Left renal cortex interstitium (tissue), 4 donors: Measurements from ENCODE around the gene CXCR6. TPM values are rescaled to one million over a fixed set of nuclear protein-coding genes. Genes with fewer than 3 reads are reported as not detected.

Experiments
- DNase-seq, 4 donors: peaks; one replicate each; pipeline ENCODE4 v3.0.0-alpha.2; 2013; ENCODE audit warnings: low read depth in 4 of 4, low spot score in 2 of 4, missing footprints in 1 of 4
- polyA plus RNA-seq, 4 donors: library from polyadenylated mRNA; unstranded; fragments of 120-200 nt; gene quantifications; one replicate each; pipeline ENCODE4 v1.2.1, GENCODE V29; 2013; ENCODE audit not compliant: insufficient read length in 4 of 4

Gene CXCR6
- polyA plus RNA-seq, 4 donors: 0.14 to 1.1 (median 0.30) TPM

- DNase-seq: no peak
Observed at GRCh38 chr3:45946307-45946706, 3.0 kb downstream of the CXCR6 start.

DNA sequence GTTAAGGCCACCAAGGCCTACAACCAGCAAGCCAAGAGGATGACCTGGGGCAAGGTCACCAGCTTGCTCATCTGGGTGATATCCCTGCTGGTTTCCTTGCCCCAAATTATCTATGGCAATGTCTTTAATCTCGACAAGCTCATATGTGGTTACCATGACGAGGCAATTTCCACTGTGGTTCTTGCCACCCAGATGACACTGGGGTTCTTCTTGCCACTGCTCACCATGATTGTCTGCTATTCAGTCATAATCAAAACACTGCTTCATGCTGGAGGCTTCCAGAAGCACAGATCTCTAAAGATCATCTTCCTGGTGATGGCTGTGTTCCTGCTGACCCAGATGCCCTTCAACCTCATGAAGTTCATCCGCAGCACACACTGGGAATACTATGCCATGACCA, 3.6 kb downstream of the CXCR6 start:
- DNase-seq: no peak

DNA sequence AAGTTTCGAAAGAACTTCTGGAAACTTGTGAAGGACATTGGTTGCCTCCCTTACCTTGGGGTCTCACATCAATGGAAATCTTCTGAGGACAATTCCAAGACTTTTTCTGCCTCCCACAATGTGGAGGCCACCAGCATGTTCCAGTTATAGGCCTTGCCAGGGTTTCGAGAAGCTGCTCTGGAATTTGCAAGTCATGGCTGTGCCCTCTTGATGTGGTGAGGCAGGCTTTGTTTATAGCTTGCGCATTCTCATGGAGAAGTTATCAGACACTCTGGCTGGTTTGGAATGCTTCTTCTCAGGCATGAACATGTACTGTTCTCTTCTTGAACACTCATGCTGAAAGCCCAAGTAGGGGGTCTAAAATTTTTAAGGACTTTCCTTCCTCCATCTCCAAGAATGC, 4.1 kb downstream of the CXCR6 start:
- DNase-seq: no peak

DNA sequence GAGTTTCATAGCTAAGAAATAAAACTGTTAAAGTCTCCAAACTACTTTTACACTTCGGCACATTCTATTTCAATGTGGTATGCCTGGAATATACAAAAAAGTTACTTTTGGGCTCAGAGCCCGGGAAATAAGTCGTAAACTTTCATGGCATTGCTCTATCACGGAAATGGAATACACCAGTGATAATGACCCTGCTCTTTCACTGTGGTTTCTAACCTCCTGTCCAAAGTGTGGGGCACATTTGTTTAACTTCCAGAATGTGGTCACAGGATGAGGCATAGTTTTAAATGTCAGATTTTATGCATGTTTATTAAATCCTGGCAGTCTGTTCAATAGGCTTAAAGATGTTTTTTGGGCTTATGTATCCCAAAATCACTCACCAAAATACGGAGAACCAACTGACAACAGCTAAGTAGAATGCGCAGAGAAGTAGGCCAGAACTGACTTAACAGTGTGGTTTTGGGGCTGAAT, 5.1 kb downstream of the CXCR6 start:
- DNase-seq: no peak

GRCh38 chr3:45948881-45949280, 5.6 kb downstream of the CXCR6 start:
- DNase-seq: no peak

- DNase-seq: no peak
Observed at GRCh38 chr3:45949432-45949831, 6.2 kb downstream of the CXCR6 start.

DNA sequence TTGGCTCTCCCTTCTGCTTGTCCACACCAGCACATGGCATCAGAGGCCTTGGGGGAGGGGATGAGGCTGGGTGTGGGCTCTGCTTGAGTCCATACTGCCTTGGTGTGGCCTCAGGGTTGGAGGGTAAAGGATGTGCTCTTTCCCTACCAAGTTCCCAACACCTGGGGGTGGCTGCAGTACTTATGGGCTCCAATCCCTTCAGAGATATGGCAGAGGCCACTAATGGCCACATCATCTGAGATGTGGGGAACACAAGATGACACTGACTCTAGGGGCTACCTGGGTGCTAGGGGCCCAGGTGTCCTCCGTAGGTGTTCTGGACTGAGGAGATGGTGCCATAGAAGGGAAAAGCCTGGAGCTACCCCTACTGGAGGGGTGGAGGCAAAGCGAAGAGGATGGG, 6.9 kb downstream of the CXCR6 start:
- no peak for DNase-seq

DNA sequence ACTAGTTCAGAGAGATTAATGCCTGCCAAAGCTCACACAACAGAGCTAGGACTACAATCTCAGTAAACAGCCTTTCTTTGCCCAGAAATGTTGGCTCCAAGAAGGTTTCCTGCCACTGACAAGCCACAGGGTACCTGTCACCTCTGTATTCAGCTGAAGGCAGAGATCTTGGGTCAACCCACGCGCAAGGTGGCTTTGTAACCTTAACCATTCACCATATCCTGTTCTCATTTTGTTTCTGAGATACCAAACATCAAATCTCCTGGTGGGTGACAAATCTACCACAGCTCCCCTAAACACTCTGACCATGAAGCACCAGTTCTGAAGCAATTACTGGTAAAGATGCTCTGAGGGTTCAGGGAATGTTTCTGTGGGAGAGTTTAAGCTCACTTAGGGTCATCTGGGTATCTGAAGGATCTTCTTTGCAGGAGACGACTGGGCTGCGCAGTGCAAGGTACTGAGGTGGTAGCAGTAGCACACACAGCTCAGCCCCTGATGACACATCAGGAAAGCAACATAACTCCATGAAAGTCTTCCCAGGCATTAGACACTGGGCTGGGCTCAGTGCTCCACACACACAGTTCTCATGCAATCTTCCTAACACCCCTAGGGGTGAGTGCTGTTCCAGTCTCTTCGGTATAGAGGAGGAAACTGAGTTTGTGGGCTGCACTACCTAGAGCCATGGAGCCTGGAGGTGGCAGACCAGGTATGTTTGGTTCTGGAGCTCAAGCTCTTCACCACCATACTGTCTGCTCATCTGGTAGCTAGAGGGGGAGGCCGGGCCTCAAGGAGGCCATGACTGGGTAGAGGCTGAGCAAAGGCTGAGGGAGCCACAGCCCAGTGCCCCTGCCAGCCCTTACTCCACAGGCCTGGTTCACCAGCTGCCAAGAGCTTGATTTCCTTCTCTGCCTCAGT, 7.7 kb downstream of the CXCR6 start:
- no peak for DNase-seq

DNA sequence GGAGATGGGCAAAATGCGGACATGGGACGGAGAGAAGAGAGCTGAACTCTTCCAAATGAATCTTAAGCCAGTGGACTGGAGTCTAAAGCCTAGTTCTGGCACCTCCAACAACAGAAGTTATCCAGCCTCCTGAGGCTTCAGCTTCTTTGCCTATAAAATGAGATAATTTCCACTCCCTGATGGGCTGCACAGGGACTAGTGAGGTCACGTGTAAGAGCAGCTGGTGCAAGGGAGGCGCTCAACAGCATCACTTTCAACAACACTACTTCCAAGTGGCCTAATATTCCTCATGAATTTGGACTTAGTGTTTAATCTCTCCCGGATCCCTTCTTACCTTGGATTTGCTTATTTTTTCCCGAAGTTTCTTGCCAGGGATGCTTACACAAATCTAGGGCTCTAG, 8.7 kb downstream of the CXCR6 start:
- DNase-seq: no peak

- DNase-seq: no peak
Observed at GRCh38 chr3:45952456-45952855, 9.2 kb downstream of the CXCR6 start.

DNA sequence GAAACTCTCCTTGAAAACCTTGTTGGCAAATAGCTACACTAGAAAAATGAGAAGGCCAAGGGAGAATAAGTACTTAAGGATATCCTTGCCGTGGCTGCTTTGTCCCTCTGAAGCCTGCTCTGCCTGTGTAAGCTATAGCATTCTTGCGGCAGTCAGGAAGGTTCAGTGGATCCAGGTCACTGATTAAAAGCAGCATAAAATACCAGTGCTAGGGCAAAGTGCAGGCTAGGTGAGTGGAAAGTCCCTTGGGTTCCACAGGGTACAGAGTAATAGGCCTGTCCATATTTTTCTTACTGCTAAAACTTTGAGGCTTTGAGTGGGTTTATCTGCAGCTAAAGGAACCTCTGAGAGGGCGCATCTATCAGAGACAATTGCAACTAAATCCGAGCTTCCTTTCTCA, 10.3 kb downstream of the CXCR6 start:
- no peak for DNase-seq

- no peak for DNase-seq
Observed at GRCh38 chr3:45954306-45954705, 11.0 kb downstream of the CXCR6 start.

DNA sequence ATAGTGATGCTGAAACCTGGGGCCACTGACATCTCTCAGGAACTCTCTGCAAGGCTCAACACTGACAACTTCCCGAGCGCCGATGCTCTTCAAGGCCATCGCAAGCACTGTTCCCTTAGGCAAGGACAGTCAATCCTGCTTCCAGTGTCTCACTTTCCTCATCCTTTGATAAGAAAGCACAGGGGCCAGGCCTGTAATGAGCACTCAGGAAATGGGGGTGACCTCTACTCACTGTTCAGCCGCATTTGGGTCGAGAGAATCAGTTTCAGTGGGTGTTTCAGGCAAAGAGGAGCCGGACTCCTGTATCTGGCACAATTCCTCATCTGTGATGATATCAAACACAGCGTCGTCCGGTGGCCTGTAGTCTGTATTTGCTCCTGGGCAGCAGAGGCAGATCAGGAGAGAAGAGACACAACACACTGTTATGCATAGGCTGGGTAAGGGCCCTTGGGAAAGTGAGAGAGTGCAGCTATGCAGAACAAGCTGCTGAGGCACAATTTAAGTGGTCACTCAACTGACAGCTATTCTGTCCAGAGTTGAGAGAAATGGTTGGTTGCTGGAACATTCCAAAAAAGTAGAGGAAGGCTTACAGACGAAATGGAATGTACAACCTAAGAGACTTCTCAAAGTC, 11.9 kb downstream of the CXCR6 start:
- no peak for DNase-seq

GRCh38 chr3:45955706-45956105, 12.4 kb downstream of the CXCR6 start:
- no peak for DNase-seq

GRCh38 chr3:45957586-45957985, 14.3 kb downstream of the CXCR6 start:
- no peak for DNase-seq

DNA sequence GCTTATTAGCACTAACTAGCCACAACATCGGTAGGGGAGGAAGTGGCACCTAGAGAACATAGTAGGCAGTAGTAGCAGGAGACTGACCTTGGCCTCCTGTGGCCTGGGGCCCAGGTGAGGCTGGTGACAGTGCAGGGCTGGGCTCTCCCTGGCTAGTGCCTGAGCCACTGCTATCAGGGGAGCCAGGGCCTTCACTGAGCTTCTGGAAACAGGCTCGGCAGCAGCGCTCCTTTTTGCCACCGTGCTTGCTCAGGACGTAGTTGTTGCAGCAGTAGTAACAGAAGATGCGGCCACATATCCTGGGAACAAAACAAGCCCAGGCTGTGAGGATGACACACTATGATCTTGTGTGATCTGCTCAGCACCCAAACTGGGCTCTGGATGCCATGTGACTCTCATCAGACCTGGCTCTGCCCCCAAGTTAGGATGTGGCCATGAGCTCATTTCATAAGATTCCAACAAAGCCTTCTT, 15.1 kb downstream of the CXCR6 start:
- no peak for DNase-seq

GRCh38 chr3:45959201-45959600, 15.9 kb downstream of the CXCR6 start:
- no peak for DNase-seq

GRCh38 chr3:45960289-45960688, 17.0 kb downstream of the CXCR6 start:
- no peak for DNase-seq

GRCh38 chr3:45962033-45962432, 18.8 kb downstream of the CXCR6 start:
- no peak for DNase-seq

- no peak for DNase-seq
Observed at GRCh38 chr3:45964139-45964538, 20.9 kb downstream of the CXCR6 start.

- DNase-seq: no peak
Observed at GRCh38 chr3:45965253-45965652, 22.0 kb downstream of the CXCR6 start.

DNA sequence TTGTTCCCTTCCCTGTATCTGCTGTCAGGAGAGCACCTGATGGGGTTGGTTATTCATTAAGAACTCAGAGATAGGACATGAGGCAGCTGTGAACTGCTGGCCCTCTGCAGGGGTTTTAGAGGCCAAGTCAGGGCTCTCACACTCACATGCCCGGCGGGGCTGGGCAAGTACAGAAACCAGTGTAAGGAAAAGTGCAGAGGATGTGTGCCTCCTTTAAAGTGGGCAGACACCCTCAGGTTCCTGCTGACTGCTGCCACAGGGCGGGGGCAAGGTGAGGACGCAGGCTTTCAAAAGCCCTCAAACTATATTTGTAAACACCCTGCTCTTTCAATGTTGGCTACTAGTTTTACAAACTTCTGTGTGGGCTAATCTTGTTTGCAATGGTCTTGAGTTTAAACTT, 22.4 kb downstream of the CXCR6 start:
- DNase-seq: no peak
